HG02588 (cell line): Measurements from ENCODE around the gene OLFM1.

ENCODE experiments used
- ATAC-seq: cut with Tn5 transposase; IDR thresholded peaks from one replicate; pipeline ENCODE4 v1.9.1; 2021; ENCODE audit warnings: mild to moderate bottlenecking, moderate library complexity; ENCODE audit not compliant: unreplicated experiment

The OLFM1 gene

DNA sequence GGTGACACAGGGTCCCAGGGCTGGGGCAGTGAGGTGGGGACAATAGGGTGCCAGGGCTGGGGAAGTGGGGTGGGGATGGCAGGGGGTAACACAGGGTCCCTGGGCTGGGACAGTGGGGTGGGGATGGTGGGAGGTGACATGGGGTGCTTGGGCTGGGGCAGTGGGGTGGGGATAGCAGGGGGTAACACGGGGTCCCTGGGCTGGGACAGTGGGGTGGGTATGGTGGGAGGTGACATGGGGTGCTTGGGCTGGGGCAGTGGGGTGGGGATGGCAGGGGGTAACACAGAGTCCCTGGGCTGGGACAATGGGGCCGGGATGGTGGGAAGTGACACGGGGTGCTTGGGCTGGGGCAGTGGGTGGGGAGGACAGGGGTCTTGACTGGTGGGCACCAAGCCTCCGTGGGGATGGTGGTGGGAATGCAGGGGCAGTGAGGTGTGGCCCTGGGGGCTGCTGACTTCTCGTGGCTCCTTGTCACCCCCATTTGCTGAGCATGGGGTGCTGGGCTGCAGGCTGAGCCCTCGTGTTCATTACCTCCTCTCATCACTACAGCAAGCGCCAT is 41.7 kb downstream of the OLFM1 start:
- no peak for ATAC-seq

DNA sequence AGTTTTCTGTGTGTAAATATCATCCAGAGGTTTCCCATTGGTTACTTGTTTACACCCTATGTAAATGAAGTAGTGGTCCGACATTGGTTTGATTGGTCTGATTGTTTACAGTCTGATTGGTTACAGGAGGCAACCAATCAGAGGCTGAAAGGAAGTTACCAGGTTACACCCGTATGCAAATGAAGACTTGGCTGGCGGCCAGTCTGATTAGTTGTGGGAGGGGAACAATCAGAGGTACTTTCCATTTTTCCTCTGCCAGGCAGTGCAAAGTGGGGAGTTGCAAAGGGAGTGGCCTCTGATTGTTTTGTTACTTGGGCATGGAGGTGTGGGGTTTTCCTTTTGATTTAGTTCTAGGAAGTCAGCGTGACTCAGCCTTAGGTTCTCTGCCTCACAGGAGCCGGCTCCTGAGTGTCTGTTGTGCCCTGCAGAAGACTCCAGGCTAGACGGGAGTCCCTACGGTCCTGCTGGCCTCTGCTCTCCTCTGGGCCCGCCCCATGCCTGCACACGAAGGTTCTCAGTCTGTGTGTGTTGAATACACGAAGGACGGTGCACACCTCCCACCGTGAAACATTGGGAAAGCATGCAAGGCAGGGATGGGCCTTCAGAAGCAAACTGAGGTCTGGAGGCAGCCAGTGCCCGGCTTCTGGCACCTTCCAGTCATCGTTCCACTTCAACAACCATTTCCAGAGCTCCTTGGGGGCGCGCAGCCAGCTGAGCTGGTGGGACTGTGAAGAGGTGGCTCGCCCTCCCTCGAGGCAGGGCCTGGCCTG is 42.9 kb downstream of the OLFM1 start:
- ATAC-seq: no peak

DNA sequence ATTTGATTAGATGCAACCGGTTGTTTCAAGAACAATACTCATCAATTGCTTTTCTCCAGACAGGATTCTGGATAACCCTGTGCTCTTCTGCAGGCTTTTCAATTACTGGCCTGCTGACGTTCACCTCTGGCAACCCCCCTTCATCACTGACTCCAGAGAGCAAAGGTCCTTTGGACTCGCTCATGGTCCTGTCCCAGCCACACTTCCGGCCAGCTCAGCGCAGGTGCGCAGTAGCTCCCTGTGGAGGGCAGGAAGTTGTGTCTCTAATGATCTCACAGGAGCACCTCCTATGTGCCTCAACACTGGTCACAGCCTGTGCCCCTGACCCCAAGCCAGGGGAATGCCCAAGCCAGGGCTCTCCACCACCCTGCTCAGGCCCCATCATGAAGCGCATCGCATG is 44.0 kb downstream of the OLFM1 start:
- ATAC-seq: no peak

DNA sequence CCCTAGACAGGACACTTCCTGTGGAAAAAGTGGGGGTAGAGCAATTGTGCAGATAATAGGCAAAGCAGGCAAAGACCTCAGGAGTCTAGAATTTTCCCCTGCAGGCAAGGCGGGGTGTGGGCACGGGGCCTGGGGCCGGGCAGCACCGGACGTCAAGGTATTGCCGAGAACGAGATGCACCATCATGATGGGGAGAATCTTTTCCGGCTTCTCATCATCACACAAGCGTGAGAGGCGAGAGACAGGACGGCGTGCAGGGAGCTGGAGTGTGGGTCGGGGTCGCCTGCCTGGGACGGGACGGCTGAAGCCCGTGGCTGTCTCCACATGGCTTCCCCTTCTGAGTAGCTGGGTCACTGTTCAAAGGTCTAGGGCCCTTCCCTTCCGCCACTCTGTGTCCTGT is 44.5 kb downstream of the OLFM1 start:
- ATAC-seq: no peak

DNA sequence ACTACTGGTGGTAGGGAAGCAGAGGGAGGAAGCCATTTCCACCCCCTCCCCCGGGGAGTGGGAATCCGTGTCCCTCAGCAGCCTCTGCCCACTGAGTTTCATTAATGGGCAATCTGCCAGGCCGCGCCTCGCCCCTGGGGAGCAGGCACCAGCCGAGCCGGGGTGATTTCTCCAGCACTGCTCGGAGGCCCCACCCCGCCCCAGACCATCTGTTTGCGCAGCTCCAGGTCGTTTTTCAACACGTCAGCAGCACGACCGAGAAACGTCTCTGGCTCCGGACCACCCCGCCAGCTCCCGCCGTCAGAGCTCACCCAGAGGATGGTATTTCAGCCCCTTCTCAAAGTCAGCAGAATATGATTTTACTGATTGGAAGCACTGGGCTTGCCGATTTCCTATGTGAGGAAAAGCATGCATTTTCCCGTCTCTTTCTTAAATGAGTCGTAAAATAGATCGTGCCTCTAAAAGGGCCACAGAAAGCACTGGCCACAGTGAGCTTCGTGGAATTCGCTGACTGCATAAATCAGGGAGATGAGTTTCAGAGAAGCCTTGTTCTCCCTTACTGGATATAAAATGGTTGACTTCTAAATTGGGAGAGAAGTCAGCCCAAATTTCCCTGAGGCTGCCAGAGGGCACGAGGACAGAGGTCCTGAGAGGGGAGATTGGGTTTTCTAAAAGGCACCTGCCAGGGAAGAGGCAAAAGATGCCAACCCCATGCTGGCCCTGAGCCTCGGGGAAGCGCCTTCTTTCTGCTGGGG is 47.0 kb downstream of the OLFM1 start:
- ATAC-seq: no peak

DNA sequence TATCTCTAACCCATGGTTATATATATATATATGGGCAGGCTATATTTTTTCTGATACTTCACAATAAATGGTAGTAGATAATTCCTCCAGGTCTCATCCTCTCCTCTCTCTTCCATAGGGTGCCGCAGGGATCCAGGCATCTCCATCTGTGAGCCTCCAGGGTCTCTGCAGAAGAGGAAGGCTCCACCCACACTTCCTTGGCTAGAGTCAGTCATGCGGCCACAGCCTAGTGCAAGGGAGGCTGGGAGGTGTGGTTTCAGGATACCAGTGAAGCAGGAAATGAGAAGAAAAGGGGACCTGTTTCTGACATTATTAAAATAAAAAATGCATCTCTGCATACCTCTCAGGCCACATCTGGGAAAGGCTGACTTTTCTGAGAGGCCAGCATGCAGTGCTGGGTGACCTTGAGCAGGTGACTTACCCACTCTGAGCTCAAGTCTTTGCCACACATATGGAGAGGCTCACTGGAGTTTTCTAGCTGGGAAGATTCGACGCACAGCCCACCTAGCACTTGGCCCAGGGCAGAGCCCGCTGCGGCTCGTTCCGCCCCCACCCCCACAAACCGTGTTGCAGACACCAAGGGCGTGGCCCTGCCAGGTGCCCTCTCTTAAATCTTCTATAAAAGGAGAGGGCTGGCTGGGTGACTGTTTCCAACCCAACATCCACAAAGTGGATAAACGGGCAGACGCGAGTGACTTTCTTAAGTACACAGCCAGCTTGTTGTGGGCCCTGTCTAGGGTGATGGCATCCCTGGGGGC is 47.9 kb downstream of the OLFM1 start:
- no peak for ATAC-seq

DNA sequence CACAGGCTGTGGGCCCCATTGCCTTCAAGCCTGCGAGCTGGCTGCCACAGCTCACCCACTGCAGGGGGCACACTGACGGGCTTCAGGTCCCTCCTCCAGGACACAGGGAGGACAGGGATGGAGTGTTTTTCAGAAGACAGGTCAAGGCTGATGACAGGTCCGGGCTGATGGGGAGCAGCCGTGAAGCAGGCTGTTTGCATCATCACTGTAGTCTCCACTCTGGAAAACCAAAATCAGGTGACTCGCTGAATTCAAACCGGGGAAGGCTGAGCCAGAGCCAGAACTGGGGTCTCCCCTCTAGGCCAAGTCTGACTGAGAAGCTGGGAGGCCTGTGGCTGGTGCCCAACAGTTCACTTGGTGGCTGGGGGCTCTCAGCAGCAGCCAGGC is 48.5 kb downstream of the OLFM1 start:
- ATAC-seq: no peak

DNA sequence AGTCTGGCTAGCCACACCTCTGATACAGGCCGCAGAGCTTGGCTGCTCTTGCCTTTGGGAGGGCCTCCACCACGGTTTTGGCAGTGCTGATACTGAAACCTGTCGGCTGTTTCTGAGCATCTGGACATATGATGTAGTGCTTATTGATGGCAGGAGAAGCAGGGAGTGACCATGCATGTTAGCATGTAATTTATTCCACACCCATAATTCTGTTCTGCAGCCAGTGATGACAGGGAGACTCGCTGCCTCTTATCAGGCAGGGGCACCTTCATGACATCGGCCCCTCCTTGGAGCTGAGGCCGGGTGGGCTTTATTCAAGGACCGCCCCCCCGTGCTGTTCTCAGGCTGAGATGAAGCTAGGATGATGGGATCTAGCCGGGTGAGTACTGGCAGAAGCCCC is 49.0 kb downstream of the OLFM1 start:
- ATAC-seq: no peak

DNA sequence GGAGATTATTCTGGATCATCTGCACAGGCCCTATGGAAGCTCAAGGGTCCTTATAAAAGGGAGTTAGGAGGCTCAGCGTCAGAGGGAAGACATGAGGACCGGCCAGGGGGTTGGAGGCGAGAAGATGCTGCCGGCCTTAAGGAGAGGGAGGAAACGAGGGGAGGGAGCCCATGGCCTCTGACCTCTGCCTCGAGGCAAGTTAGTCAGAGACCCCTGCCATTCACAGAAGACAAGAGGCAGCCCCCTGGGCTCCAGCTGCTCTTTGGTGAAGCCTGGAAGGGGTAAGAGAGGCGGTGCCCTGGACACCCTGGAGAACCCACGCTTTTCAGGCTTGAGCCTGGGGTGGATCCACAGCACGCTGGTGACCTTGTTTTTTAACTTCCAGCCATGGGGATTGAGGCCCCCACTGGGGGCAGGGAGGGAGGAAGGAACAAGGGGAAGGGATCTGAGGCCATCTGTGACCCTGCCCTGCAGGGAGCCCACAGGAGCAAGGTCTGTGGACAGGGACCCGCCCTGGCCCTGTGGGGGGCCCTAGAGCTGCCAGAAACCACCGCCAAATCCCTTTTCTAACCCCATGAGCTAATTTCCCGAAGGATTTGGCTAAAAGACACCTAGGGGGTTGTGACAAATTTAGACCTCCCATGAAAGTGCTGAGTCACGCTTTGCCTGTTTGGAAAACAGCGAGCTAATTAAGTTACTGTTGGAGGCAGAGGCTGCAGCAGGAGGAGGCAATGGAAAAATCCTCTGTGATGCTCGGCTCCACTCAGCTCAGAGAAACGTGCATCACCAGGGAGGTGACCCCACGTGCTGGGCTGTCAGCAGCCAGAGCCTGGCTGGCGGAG is 49.7 kb downstream of the OLFM1 start:
- ATAC-seq: no peak

DNA sequence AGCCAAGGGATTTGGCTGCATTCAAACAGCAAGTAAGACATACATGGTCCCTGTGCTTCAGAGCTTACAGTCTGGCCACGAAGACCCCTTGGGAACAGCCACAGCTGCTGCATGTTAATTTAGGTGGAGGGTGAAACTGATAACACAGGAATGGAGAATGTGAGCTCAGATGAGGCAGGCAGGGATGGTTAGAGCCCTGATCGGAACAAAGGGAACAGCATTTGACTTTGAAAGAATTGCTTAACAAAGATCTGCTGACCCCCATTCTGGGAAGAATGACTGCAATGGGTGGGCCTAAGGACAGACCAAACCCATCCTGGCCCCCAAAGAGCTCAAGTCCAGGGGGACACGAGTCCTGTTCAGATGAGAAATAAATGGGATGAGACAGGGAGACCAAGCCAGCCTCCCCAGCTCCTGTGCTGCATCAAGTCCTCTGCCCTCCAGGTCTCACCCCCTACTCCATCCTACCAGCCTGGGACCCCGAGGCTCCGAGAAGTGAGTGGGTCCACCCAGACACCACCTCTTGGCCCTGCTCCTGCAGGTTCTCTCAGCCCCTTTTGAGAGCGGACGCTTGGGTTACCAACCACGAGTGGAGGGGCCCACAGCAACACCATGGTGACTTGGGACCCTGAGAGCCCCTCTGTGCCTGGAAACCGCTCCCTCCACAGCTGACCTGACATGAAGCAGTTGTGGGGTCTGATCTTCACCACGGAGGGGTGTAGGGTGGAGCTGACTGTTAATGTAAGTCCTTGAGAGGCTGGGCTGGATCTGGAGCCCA is 50.8 kb downstream of the OLFM1 start:
- no peak for ATAC-seq

DNA sequence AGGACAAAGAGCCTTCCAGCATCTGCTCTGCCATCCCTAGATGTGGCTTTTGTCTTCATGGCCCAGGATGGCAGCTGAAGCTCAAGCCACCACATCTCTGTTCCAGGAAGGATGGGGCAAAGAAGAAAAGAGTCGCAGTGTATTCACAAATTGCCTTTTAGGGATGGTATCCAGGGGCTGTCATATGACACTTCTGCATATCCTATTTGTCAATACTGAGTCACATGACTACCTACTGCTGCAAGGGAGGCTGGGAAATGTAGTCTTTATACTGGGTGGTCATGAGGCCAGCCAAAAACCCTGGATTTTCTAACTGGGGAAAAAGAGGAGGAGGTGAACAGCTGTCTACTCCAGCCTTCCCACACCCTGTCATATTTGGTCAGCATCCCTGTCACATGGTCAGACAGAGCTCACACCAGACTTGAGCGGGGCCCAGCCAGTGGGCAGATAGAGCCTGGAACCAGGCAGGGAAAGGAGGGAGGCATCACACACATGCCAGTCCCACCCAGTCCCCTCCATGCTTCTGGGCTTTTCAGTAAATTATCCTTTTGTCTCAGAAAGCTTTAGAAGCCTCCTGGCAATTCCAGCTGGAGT is 52.0 kb downstream of the OLFM1 start:
- ATAC-seq: no peak

DNA sequence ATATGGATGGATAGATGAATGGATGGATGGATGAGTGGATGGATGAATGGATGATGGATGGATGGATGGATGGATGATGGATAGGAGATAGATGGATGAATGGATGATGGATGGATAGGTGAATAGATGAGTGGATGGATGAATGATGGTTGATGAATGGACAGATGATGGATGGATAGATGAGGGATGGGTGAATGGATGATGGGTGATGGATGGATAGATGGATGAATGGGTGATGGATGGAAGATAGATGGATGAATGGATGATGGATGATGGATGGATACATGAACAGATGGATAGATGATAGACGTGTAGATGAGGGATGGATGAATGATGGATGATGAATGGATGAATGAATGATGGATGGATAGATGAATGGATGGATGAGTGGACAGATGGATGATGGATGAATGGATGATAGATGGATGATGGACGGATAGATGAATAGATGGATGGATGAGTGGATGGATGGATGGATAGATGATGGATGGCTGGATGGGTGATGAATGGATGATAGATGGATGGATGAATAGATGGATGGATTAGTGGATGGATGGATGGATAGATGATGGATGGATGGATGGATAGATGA is 53.8 kb downstream of the OLFM1 start:
- no peak for ATAC-seq

DNA sequence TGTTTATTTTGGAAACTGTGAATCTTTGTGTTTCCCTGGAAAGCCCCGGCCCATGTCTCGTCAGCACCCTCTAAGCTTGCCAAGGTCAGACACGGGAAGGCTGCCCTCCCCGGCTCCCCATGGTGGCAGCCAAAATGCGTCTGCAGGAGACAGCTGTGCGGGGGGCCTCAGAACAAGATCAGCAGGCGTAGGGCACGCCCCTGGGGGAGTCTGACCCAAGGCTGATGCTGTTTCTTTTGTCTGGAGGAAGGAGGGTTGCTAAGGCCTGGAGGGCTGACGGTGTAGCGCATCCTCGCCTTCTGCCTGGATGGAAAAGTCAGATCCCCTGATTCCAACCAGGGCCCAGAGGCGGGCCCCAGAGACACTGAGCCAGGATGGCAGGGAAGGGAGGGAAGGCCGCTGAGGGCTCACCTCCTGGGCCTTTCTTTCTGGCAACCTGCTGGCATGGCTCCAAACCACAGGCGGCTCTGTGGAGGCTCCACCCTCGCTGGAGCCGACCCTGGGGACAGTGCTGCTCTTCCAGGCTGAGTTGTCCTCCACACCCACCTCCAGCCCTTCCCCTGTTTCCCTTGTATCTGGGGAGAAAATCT is 57.2 kb downstream of the OLFM1 start:
- no peak for ATAC-seq

DNA sequence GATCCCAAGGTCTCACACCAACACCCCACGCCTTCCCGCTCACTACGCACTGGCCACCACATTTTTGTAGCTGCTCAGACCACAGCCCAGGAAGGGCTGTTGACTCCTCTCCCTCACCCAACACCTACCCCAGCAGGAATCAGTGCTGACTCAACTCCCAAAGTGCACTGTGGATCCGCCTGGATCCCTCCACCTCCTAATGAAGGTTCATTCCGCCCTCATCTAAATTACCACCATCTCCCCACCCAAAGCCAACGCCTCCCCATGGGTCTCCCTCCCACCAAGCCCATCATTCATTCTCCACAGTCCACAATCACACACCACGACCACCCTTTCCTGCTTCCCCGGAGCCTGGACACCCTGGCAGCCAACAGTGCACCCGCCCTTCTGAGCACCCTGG is 57.8 kb downstream of the OLFM1 start:
- no peak for ATAC-seq

DNA sequence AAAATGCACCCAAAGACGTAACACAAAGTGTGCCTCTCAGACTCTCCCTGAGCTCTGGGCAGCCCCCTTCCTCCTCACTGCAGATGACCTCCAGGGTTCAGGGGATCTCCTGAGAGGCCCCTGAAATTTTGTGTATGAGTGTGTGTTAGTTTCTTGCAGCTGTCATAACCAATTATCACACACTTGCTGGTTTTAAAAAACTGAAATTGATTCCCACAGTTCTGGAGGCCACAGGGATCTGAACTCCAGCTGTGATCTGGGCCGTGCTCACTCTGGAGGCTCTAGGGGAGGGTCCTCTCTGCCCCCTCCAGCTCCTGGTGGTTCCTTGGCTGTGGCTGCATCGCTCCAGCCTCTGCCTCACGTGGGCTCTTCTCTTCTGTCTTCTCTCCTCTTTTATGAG is 58.8 kb downstream of the OLFM1 start:
- ATAC-seq: no peak

DNA sequence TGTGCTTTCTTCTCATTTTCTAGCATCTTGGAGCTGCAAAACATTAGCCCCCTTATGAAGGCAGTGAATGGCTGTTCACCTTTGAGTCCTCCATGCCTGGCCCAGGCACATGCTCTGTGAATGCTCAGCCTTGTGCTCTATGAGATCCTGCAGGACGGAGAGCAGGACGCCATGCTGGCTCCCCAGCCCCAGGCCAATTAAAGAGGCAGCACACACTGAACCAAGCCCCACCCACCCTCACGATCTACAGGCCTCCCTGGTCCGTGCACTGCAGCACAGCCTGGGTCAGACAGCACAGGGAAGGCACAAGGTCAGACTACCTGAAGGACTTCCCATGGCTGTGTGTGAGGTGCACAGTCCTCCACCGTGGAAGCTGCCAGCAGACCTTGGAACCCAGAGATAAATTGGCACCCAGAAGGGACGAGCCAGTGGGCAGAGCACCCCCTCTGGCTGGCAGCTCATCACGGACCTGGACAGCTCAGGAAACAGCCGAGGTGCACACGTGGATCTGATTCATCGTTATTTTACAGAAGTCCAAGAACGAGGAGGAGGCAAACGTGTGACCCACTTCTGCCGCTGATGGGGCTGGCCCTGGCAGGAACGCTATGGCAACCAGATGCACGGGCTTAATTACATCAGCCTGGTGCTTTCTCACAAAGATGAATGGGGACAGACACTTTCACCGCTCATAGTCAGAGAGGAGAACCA is 59.5 kb downstream of the OLFM1 start:
- ATAC-seq: no peak

DNA sequence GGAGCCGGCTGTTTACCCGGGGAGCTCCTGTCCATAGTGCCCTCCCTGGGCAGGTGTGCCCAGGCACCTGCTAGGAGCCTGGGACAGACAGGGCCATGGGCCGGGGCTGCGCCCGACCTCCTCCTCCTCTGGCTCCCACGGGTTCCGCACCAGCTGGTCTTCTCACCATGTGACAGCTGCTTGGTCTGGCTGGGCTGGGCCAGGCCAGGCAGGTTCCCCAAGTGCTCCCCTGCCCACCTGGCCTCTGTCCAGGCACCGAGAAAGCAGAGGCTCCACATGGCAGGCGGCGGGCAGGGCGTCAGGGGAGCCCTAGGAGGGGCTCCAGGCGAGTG is 60.0 kb downstream of the OLFM1 start:
- ATAC-seq: no peak

DNA sequence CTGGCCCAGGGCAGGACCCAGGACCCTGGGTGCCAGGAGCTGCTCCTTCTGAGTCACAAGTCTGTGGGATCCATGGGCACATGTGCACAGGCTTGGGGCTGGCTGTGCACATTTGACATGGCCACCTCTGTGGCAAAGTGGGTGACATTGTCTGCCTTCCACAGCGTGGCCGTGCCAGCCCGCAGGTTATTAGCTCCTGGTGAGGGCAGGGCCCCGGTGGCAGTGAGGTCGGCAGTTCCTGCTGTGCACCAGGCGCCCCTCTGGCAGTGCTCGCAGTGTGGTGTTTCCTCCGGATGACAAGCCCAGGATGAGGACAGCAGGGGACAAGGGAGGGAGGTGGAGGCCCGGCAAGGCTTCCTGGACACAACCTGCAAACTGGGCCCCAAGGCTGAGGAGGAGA is 60.5 kb downstream of the OLFM1 start:
- ATAC-seq: no peak
